HG03103 (cell line): Measurements from ENCODE around the gene FGF14.

Experiments used
- ATAC-seq: cut with Tn5 transposase; IDR thresholded peaks from one replicate; pipeline ENCODE4 v1.9.1; 2021; ENCODE audit warnings: low read depth; ENCODE audit not compliant: unreplicated experiment

Gene FGF14

DNA sequence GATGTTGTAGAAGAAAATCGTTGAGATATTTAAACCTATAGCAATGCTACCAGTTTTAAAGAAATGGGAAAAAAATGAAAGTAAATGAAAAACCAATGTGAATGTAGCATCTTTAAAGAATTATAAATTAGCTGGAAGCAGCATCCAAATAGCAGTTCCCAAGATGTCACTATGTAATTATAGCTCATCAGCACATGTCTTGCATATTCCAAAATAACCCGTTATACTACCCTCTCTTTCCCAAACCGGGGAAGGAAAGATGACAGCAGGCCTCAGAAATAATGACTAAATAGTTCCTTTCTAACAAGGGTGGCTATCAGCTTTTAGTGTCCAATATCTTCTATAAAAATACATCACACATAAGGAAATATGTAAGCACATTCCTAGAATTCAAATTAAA, 140.5 kb downstream of the FGF14 start:
- ATAC-seq, result no peak

DNA sequence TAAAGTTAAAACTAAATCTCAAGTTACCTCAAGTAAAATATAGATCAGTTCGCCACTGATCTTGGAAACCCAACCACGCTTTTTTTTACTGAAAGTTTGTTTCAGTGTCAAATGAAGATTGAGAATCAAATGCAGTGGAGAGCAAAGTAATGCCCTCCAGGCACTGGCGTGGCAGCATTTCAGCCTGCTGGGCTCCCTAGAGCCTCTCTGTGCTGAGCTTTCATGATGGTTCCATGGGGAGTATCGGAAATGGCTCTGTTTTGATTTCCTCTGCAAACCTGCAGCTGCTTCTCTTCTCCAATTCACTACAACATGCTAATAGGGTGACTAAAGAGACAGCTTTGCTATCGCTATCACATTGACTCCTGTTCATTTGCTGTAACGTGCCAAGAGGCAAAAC, 141.6 kb downstream of the FGF14 start:
- ATAC-seq, result no peak

DNA sequence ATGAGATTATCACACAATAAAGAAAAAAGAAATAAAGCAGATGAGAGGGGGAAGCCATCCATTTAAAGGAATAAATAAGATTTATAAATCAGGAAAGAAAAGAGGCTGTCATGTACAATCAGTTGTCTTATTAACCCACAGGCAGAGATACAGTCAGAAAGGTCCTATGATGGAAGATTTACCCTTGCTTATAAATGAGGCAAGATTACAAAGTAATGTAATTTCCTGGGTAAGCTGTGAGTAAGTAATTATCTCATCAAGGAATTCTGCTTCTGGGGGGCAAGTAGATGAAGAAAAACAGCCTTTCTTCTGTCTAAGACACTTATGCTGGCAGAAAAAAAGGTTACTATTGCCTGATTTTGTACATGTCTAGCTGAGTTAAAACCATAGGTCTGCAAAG, 146.4 kb downstream of the FGF14 start:
- no peak for ATAC-seq

DNA sequence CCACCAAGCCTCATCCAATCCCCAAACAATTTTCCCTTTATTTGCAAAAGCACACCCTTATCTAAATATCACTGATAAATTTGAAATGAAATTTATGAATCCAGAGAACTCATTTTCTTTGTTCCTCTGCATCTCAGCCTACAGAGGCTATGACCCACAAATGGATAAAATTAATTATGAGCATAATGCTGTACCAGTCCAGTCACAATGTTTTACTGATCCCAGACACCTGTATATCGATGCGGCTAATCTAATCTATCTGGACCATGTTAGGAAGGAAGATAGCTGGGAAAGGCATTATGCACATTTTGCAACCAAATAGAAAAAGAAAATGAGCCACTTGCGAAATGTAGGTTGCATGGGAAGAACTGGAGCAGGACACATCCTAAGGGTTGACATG, 150.0 kb downstream of the FGF14 start:
- ATAC-seq, result no peak

DNA sequence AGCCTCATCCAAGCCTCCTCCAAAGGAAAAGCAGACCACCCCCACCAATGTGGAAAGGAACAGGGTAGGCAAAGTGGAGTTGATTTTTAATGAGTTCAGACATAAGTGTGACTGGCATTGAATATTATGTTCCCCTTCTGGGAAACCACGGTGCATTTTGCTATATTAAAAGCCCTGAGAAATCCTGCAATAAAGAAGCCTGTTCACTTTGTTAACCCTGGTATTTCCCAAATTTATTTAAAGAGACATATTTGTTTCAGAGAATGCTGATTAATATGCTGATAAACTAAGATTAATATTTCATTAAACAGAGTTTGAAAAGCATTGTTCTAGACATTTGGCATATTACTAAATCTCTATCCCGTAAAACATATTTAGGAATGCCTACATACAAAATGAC, 151.4 kb downstream of the FGF14 start:
- no peak for ATAC-seq

DNA sequence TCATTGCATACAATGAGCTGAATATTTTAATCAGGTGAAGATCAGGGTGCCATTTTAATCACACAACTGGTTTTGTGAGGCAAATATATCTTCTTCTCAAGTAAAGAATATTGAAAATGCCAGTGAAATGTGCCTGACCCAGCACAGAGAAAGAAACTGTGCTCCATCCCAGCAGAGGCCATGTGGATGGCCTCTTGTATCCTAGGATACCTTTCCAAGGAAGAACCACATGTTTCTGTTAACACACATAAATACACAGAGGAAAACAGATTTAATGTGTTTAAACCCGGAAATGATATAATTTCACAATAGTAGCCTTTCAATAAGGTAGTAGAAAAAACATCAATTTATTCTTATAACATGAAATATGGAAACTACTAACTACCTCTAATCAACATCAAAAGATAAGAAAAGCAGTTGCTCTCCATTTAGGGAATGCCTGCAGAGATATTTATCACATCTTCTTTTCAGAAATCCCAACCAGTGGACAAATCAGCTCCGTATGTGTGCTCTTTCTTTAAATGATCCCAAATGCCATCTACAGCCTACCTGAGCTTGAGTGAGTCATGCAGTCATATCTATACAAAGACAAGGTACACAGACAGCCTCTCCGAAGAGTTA, 157.1 kb downstream of the FGF14 start:
- ATAC-seq, result no peak

DNA sequence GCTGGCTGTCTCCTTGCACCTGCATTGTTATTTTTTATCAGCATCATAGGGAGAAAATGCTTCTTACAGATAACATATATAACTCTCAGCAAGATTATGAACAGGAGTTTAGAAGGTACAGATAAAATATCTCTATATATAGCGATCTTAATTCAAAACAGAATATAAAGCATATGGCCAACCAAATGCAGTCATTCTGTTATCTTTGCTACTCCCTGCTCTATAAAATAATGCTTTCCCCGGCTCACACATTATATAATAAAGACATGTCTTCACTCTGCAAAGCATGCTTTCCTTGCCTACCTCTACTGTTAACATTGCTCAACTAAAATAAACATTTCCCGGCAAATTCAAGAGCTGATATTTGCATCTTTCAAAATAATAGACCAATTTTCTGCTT, 161.7 kb downstream of the FGF14 start:
- ATAC-seq, result no peak

DNA sequence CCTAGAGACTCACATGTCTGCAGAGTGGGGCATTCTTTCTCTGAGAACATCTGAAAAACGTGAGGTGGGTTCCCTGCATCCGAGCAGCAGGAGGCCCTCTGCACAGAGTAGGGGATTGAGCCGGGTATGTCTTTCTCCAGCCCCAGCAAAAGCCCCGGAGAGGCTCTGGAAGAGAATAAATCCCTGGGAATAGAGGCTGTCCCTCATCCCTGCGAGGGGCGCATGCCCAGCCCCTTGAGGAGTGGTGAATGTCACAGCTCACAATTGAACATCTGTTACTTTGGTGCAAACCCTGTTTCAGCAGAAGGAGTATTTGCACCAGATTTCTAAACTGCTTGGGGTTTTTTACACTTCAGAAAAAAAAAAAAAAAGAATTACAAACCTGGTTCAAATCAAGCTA, 164.6 kb downstream of the FGF14 start:
- no peak for ATAC-seq

DNA sequence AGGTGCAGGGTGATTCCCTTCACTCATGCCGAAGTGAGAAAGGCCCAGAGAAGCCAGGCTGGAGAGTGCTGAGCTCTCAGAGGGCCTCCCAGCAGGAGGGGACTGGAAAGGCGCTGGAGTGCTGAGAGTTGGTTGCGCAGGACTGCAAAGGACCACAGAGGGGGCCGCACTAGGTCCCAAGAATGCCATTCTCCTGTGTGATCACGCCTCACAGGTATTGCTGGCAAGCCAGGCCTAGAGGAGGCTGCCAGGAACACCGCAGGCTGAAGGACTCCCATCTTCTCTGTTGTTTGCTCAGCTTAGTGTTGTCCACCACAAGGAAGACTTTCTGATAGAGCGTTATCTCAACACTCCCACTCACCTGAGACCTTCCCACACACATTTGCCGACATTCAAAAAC, 165.0 kb downstream of the FGF14 start:
- no peak for ATAC-seq

DNA sequence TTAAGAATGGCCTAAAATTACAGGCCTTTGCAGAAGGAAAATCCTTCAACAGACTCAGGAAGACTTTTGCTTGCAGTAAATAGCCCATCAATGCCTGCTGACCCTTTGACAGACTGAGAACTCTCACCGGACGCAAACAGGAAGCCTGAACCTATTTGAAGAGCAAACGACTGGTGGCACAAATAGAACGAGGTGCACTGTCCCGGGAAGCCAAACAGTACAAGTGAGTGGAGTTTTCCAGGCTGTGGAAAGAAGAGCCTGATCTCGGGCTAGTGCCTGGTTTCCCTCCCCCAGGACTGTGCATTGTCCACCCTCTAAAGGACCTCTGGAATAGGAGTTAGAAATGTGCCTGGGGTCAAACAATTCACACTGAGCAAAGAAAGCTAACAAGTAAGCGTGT, 165.5 kb downstream of the FGF14 start:
- ATAC-seq, result no peak

DNA sequence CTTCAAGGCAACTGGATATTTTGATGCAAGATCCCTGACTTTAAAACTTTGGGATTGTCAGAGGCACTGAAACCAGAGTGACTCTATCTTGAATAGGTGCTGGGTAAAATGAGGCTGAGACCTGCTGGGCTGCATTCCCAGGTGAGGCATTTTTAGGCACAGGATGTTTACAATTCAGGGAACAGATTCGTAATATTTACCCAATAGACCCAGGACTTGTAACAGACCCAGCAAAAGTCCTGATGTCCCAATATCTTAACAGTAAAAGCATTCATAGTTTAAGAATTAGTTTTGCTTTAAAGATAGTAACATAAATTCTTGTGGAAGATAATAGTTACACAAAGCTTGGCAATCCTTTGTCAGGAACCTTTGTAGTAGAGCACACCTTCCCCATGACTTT, 166.2 kb downstream of the FGF14 start:
- no peak for ATAC-seq

DNA sequence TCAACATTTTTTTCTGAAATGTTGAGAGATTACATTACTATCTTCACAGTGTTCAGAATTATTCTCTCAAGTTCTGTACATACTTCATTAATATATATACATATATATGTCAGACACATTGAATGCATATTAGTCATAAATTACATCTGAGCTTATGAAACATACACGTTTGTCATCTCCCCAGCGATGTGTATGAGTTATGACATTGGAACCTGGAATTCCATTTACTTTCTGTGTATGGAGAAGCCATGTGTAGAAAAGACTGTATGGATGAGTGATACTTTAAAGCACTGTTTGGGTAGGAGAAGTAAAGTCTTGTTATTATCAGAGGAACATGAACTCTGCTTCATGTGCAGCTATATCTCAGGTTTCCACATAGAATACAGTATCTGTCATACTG, 167.2 kb downstream of the FGF14 start:
- ATAC-seq, result no peak

DNA sequence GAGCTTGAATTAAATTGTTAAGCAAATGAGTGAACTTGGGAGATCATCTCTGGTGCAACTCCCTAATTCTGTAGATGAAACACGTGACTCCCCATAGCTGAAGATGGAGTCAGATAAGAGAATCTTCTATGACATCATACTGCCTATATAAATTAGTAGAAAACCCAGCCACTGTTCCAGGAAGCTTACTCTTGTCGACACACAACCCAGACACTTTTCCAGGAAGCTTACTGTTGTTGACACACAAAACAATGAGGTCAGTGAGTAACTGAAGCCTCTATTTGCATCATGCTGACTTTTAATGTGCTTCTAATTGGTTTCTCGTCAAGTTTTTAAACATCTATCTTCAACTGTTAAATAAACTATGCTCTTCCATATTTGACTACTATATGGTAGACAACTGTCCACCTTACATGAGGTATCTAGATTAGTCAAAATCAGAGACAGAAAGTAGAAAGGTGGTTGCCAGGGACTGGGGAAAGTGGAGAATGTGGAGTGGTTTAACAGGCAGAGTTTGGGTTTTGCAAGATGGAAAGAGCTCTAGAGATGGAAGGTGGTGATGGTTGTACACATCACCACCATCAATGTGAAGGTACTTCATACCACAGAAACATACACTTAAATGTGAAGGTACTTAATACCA, 168.2 kb downstream of the FGF14 start:
- no peak for ATAC-seq

DNA sequence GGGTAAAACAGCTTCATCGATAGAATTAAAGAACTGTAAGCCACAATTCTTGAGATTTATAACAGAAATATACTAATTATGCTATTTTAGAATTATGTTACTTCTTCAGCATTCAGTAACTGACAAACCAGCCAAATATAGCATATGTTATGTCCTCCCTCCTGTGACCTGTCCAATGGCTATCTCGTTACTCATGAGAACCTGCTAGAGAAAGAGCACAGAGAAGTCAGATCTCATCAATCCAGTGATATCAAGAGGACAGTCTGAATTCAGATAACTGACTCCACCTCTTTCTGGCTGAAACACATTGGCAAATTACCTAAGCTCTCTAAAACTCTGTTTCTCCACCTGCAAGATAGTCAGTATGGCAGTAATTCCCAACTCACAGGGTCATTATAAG, 170.4 kb downstream of the FGF14 start:
- ATAC-seq, result no peak

DNA sequence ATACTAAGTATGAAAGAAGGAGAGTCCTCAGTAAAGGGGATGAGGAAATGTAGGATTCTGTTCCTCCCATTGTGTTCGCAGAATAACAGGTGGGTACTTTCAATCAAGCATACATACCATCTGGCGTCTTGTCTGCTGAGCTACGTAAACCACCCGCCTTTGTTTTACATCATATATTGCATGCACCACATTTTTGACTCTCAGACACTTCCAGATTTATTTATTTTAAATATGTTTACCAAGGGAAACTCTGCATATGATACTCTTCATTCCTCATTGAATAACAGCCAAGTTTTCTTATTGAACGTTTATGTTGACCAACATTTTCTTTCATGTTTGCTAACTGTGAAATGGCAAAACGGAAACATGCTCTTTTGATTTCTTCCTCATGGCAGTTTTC, 174.1 kb downstream of the FGF14 start:
- ATAC-seq, result no peak

DNA sequence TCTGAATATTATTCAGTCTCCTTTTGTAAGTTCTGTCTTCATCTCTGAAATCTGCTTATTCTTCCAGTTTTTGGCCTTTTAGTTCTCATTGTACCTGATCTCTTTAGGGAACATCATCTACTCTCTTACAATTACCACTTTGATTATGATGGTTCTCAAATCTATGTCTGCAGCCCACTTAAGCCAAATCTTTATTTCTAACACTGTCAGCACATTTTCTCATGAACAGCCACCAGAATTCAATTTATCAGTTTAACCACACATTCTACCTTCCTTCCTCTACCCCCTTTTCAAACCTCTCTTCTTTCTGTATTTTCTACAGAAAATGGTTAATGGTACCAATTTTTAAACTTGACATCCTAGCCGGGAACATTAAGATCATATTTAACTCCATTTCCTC, 175.3 kb downstream of the FGF14 start:
- ATAC-seq, result no peak

DNA sequence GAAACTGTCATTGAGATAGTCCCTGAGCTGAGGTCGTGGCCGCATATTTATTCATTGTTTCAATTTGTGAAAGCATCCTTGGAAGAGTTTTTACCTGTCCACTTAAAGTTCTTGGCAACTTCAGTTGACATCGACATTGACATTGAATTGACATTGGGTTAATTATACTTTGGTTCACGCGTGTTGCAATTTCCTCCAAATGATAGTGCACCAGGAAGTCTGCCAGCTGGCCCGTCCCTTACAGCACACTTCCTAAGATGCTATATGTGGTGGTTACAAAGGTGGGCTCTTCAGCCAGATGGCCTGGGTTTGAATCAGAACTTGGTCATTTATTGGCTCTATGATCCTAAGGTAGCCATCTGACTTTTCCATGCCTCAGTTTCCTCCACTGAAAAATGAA, 176.0 kb downstream of the FGF14 start:
- ATAC-seq, result no peak

DNA sequence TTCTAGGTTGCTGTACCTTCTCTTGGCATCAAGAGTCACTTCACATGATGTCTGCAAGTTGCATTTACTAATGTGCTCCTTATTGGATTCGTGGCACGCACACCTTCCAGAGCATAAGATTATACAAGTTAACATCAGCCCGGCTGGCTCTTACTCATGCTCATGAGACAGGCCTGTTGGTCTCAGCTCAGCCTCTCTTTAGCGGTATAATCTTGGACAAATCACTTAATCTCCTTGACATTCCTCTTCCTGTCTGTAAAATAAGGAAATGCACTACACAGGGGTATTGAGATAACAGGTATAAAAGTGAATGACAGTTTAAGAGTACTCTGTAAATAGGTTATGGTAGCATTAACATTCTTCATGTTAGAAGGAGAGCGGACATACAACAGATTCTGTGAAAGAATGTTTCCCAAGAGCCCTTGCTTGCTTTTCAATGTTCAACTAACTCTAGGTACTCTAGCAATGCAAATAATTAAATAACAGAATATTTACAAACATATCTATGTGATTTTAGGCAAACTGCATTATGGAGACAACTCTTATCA, 181.1 kb downstream of the FGF14 start:
- ATAC-seq, result no peak

DNA sequence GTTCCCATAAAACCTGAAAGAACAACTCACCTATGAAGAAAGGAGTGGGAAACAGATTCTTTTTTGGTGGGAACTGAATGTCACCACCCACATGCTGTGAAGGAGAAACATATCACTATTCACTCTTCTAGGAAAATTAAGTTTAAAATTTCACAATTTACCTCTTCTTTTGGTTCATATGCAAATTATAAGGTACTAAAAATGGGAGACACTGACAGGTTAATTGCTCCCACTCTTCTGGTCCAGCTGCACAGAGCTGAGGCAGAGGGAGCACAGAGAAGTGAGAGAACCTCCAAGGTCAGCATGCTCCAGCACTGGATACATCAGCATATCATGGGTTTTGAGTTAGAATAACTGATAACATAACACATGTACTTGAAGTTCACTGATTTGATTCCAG, 186.9 kb downstream of the FGF14 start:
- ATAC-seq, result no peak

DNA sequence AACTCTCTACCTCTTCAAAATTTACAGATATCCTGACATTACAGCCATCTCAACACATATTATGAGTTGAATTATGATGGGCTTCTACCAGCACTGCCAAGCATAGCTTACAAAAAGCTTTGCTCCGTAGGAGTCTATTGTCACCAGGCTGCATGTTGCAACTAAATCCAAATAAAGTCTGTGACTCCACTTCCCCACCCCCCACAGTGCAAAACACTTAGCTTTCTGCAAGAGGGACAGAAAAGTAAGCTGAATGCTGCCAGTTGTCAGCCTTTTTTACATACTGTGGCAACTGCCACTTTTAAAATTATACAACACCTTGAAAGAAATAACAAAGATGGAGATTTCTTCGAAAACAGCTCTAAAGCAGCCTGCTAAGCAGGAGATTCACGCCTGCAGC, 189.1 kb downstream of the FGF14 start:
- ATAC-seq, result no peak

DNA sequence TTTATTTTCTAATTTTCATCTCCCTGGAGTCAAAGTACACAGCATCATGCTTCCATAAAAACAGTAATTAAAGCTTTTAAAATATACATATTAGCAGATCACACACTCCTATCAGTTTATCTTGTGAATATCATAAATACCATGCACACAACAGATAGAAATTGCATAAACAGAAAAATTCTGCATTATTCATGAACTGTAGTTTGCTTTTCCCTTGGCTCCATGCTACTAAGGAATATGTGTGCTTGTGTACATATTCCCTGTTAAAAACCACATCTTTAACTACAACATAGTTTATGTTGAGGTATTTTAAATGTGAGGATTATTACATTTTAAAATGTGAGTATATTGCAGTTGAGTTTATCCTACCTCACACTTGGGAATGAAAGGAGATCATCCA, 193.5 kb downstream of the FGF14 start:
- no peak for ATAC-seq

DNA sequence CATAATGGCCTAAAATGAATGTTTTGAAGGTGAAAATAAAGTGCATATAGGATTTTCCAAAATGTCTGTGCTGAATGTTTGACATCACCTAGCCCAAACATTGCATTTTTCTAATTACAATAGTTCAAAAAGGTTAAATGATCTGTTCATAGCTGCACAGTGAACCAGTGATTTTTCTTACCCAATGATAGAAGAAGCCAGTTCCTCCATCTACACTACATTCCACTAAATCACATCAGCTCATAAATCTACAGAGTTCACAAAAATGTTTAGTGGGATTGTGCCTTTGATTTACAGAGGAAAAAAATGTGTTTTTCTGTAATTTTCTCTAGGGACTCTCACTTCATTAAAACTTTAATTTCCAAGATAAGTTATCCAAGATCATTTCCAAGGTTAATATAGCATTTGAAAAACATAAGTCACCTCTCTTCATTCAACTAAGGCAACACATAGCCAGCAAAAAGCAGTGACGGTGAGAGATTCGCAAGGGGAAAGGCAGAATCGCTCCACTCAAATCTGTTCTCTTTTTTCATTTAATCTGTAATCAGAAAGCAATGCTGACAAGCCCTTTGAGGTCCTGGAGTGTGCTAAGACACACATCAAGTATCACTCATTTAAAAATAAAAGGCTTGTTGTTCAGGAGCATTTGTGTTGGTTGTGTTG, 194.0 kb downstream of the FGF14 start:
- ATAC-seq, result no peak
